ENCODE results near the gene PIK3R2.
A peak's percentile ranks its signal among the peaks of the same experiment; 100 is the strongest.
"Not testable (repeated sequence)": the region's sequence is repeated elsewhere in the genome, so short reads cannot be mapped to it uniquely, and the experiment has no call there.

PIK3R2 gene

DNA sequence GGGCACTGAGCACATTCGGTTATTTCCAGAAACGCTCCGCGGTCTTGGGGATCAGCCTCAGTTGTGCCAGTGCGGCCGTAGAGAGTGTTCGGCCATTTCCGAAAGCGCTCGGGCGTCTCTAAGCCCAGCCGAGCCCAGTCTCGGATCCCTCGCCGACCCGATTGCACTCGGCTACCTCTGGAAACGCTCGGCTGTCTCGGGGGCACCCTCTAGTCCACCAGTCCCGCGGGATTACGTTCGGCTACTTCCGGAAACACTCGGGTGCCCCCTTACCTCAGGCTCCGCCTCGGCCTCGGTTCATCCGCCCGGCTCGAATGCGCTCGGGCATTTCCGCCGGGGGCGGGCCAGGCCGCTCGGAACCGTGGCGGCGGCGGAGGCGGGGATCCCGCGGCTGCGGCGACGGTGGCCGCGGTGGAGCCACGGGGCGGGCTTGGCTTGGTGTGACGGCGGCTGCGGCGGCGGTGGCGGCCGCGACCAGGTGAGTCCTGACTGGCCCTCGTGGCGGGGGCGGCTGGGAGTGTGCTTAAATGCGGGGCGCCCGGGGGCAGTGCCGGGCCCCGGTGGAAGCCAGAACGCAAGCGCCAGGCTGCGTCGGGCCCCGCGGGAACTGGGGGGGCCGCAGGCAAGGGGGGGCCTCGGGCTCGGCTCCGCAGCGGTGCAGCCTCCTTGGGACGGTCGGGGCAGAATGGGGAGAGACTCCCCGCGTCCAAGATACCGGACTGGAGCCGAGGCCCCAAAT is at the start of gene PIK3R2:
TSS of gene PIK3R2 (plus strand) at position 347 of the 739 bp plus-strand sequence. CDS start 2,717 bp downstream, outside the sequence.
- TF ChIP-seq, protein P1, sequence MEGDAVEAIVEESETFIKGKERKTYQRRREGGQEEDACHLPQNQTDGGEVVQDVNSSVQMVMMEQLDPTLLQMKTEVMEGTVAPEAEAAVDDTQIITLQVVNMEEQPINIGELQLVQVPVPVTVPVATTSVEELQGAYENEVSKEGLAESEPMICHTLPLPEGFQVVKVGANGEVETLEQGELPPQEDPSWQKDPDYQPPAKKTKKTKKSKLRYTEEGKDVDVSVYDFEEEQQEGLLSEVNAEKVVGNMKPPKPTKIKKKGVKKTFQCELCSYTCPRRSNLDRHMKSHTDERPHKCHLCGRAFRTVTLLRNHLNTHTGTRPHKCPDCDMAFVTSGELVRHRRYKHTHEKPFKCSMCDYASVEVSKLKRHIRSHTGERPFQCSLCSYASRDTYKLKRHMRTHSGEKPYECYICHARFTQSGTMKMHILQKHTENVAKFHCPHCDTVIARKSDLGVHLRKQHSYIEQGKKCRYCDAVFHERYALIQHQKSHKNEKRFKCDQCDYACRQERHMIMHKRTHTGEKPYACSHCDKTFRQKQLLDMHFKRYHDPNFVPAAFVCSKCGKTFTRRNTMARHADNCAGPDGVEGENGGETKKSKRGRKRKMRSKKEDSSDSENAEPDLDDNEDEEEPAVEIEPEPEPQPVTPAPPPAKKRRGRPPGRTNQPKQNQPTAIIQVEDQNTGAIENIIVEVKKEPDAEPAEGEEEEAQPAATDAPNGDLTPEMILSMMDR (IDR thresholded peaks at IDR 0.05; ENCODE audit: low read depth, low read length) = no peak
- H3K4me3 ChIP-seq (replicated peaks in 1 of 2; ENCODE audit: low read depth in 2 of 2, low read length in 2 of 2) = peak within 1 kb of the TSS; percentile 89 to 96
- peak; percentile 99 for DNase-seq (ENCODE audit: low read depth in 2 of 2)

DNA sequence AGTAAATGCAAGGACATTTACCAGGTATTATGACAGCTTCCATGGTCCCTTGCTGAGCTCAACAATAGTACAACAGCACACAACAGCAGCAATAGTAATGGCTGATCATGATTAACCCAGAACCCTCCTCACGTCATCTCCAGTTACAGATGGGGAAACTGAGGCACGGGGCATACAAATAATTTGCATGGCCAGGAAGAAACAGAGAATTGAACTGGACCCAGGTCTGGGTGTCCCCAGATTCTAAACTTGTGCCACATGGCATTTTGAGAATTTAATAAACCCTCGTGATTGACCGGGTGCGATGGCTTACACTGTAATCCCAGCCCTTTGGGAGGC is 48.2 kb upstream of the PIK3R2 start:
- DNase-seq (ENCODE audit: low read depth in 2 of 2) = no peak
- TF ChIP-seq, protein P1 (IDR thresholded peaks at IDR 0.05; ENCODE audit: low read depth, low read length) = no peak
- peak overlapping the region; percentile 25 to 50 for H3K4me3 ChIP-seq (replicated peaks in 1 of 2; ENCODE audit: low read depth in 2 of 2, low read length in 2 of 2)

DNA sequence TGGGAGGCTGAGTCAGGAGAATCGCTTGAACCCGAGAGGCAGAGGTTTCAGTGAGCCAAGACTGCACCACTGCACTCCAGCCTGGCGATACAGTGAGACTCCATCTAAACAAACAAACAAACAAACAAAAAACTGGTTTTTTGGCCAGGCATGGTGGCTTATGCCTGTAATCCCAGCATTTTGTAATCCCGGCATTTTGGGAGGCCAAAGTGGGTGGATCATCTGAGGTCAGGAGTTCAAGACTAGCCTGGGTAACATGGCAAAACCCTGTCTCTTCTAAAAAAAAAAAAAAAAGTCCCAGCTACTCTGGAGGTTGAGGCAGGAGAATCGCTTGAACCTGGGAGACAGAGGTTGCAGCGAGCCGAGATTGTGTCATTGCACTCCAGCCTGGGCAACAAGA is 47.7 kb upstream of the PIK3R2 start:
- DNase-seq (ENCODE audit: low read depth in 2 of 2); H3K4me3 ChIP-seq (replicated peaks in 1 of 2; ENCODE audit: low read depth in 2 of 2, low read length in 2 of 2): not testable (repeated sequence)

DNA sequence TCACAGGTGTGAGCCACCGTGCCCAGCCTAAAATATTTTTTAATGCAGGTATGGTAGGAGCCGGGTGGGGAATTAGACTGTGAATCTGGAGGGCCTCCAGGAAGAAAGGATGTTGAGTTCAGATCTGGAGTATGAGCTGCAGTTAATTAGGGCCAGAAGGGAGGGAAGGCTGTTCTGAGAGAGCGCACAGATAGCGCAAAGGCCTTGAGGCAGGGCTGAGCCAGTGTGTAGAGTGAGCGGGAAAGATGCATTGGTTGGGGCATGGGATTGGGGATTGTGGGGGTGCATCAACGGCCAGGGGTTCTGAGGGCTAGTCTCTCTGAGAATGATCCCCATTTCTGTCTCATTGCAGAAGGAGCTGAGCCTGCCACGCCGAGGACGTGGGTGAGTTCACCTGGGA is 45.7 kb upstream of the PIK3R2 start:
- no peak overlapping the region for H3K4me3 ChIP-seq (replicated peaks in 1 of 2; ENCODE audit: low read depth in 2 of 2, low read length in 2 of 2)
- TF ChIP-seq, protein P1 (IDR thresholded peaks at IDR 0.05; ENCODE audit: low read depth, low read length) = no peak
- no peak for DNase-seq (ENCODE audit: low read depth in 2 of 2)

DNA sequence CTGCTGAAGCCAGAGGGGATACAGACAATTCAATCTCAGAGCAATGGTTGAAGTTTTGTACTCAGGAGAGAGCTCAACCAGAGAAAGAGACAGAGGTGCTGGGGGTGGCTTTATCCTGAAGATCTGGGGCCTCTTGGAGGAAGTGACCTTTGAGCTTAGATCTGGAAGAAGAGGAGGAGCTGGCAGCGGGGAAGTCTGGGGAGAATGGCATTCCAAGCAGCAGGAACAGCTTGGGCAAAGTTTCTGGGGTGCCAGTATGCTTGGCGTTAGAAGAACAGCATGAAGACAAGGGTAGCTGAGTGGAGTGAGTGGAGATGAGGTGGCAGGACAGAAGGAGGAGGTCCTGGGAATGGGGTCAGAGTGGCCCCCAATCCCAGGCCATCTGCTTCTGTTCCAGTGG is 44.1 kb upstream of the PIK3R2 start:
- DNase-seq (ENCODE audit: low read depth in 2 of 2) = no peak
- H3K4me3 ChIP-seq (replicated peaks in 1 of 2; ENCODE audit: low read depth in 2 of 2, low read length in 2 of 2) = no peak overlapping the region
- TF ChIP-seq, protein P1 (IDR thresholded peaks at IDR 0.05; ENCODE audit: low read depth, low read length) = no peak

DNA sequence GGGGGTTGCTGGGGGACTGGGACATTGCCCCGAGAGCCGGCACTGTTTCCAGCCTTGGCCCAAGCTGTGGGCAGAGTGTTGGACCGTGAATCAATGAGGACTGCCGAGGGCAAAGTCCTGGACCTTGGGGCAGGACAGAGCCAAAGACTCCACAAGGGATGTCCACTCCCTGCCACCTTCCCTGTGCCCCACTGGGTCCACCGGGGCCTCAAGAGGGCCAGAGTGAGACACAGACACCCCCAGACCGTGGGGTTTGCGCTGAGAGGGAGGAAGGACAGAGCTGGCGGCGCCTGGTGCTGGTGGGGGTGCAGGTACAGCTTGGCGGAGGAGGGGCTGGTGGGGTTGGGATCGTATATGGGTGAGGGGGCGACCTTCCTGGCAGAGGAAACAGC is 43.6 kb upstream of the PIK3R2 start:
- TF ChIP-seq, protein P1 (IDR thresholded peaks at IDR 0.05; ENCODE audit: low read depth, low read length) = no peak
- H3K4me3 ChIP-seq (replicated peaks in 1 of 2; ENCODE audit: low read depth in 2 of 2, low read length in 2 of 2) = peak overlapping the region; percentile 78 to 82
- no peak for DNase-seq (ENCODE audit: low read depth in 2 of 2)

DNA sequence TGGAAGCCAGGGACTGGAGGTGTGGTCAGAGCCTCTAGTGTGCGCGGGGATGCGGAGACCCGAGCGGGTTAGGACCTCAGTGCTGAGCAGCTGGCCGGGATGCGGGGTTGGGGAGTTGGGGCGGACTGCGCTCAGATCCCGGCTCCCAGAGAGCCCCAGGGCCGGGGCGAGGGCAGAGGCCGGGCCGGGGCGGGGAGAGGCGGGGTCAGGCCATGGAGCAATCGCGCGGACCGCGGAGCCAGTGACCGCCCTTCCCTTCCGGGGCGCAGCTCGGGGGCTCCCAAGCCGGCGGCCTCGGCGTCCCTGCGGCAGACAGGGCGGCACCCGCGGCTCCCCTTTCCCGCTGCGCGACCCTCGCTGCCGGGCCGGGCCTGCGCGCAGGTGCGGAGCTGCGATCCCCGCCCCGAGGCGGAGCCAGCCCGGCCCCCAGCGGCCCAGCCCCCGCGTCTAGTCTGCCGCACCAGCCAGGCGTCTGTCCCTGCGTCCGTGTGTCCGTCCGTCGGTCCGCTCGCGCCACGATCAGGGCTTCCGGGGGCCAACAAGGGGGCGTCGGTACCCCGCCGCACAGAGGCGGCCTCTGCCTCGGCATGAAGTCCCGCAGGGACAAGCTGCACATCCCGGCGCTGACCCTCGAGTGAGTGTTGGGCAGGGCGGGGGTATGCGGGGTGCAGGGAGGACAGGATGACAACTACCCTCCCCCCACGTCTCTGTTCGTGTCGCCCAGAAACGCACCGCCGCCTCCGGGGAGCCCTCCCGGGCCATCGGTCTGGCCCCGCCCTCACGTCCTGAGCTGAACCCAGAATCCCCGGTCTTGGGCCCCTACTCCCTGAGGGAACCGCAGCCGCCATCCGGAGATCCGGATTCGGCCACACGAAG is 43.0 kb upstream of the PIK3R2 start:
- no peak for DNase-seq (ENCODE audit: low read depth in 2 of 2)
- TF ChIP-seq, protein P1 (IDR thresholded peaks at IDR 0.05; ENCODE audit: low read depth, low read length) = no peak
- H3K4me3 ChIP-seq (replicated peaks in 1 of 2; ENCODE audit: low read depth in 2 of 2, low read length in 2 of 2) = peak overlapping the region; percentile 78 to 82
